ENCODE data around the gene HSBP1L1. TPM values are rescaled to one million over a fixed set of nuclear protein-coding genes. Genes with fewer than 3 reads are reported as not detected.

Gene HSBP1L1
- total RNA-seq, 1 experiment from 2014 or later, result 41.4 TPM

DNA sequence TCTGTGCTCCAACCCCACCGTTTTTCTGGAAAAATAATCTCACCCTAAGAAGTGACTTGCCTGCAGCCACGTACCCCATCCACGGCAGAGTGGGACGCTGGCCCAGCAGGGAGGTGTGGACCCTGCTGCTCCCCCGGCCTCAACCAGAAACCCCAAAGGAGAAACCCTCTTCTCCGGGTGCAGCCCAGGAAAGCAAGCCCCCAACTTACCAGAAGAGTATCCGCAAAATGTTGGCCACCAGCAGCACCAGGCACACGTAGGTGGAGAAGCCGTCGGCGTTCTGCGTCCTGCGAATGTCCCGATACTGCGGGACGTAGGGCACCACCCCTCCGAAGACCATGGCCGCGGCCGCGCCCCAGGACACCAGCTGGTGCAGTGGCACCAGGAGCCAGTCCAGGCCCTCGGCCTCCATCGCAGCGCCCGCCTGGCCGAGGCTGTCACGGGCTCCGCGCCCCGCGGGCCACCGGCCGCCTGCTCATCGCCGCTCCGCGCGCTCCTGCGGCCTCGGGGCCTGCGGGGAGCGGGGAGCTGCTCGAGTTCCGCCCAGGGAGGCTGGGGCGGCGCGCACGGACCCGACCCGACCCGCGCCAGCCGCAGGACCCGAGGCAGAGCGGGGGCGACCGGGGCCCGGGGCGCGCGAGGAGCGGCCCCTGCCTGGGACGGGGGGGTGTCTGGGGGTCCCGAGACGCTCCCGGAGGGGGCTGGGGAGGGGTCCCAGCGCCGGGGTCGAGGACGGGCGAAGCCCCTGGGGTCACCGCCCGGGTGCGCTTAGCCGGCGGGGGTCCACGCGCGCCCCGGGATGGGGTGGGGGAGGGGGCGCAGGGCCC, 13.7 kb upstream of the HSBP1L1 start:
- Histone ChIP-seq H3K36me3 (ENCODE audit: control insufficient read depth in 1 of 2, insufficient read depth in 2 of 2, low read length in 2 of 2) (peaks cover 0 to 11% of the 10 kb centered on the region in 2 experiments; a peak in 1 of 4 replicates), H3K9me2 (ENCODE audit: insufficient read depth) (no peaks in the 10 kb centered on the region), H3K4me1 (ENCODE audit: control insufficient read depth in 1 of 2, insufficient read depth in 2 of 2, low read length in 2 of 2) (peaks cover 3 to 16% of the 10 kb centered on the region in 2 experiments; a peak in 2 of 4 replicates), H3K4me3 (replicated peaks in 1 of 2; ENCODE audit: low read depth in 1 of 2, low read length in 2 of 2) (peak overlapping the region; percentile 63 to 70), H3K4me2 (ENCODE audit: low read length) (peak overlapping the region; percentile 79), H3K27me3 (ENCODE audit: insufficient read depth, low read length) (no peaks in the 10 kb centered on the region), H4K20me1 (ENCODE audit: insufficient read depth) (peaks cover 3% of the 10 kb centered on the region; the same call in 1 of the 2 replicates), H3K27ac (ENCODE audit: low read depth, low read length) (peak overlapping the region; percentile 61; the same call in 1 of the 2 replicates), H3K9me3 (ENCODE audit: control insufficient read depth in 1 of 2, insufficient read depth in 1 of 2, low read depth in 1 of 2, low read length in 2 of 2) (no peaks in the 10 kb centered on the region), H3K9ac (ENCODE audit: low read length) (peak overlapping the region; percentile 81), H3K79me2 (ENCODE audit: insufficient read depth, low read length) (peaks cover 52% of the 10 kb centered on the region), H2AFZ (ENCODE audit: low read depth, low read length, poor library complexity, severe bottlenecking) (no peak overlapping the region)
- intact Hi-C loops (cut with micrococcal nuclease), result no loop called here
- ATAC-seq (peak; percentile 44), DNase-seq (ENCODE audit: low read depth, low spot score) (no peak)
- ChIA-PET RAD21 (ENCODE audit: low non-redundant PET in 1 of 2, low total read pairs in 2 of 2, uncharacterized antibody in 2 of 2, unreplicated experiment in 2 of 2) (no interaction called here), POLR2A (interaction anchor here (1.0 to 1.8 kb wide), 2 partner anchors 10 to 14 kb away, joined by 3 to 7 read pairs; partner anchors contain the start of gene HSBP1L1), CTCF (no interaction called here)
- TF ChIP-seq EGR1 (IDR thresholded peaks at IDR 0.05; ENCODE audit: low read depth), result no peak
- TF ChIP-seq ZFX (IDR thresholded peaks at IDR 0.05), result peak; percentile 65
- BruUV-seq (replicated peaks), result no TSS peak

DNA sequence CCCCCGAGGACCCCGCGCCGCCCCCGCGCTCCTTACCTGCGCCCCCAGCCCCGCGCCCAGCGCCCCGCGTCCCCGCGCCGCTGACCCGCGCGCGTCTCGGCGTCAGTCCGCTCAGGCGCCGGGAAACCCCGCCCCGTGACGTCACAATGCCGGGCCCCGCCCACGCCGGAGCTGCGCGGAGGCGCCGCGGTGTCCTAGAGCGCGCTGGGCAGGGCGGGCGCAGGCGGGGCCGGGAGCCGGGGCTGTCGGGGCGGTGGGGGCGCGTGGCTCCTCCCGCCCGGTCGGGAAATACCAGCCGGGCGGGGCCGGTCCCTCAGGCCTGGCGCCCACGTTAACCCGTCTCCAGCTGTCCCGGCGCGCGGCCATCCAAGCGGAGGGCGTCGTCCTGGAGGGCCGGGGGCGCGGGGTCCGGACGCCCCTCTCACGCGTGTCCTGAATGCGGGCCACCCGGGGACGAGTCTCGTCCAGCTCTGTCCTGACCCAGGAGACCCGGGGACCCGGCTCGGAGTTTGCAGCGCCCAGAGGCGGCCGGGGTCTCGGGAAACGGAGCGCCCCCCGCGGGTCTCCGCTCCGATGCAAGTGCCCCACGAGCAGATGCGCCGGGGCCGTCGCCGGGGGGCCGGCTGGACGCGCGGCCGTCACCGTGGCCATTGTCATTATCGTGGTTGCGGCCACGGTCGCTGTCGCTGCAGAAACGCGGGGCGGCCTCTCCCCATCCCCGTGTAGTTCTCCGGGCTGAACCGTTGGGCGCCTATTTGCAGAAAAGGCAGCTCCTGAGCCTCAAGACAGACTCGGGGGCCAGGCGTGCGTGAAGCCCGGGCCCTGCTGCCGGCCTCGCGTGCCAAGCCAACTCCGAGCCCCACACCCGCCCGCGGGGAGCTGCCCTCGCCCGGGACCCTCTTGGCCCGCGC, 12.6 kb upstream of the HSBP1L1 start, which contains the start of gene SLC66A2:
TSS of gene SLC66A2 (minus strand) at position 109 of the 911 bp plus-strand sequence. CDS start 727 bp downstream, outside the sequence.
- Histone ChIP-seq H3K4me1 (ENCODE audit: control insufficient read depth in 1 of 2, insufficient read depth in 2 of 2, low read length in 2 of 2) (peaks cover 3 to 16% of the 10 kb centered on the region in 2 experiments; a peak in 2 of 4 replicates), H3K36me3 (ENCODE audit: control insufficient read depth in 1 of 2, insufficient read depth in 2 of 2, low read length in 2 of 2) (peaks cover 0 to 11% of the 10 kb centered on the region in 2 experiments; a peak in 1 of 4 replicates), H4K20me1 (ENCODE audit: insufficient read depth) (peaks cover 3% of the 10 kb centered on the region; the same call in 1 of the 2 replicates), H3K9ac (ENCODE audit: low read length) (peak within 1 kb of the TSS; percentile 81), H3K27me3 (ENCODE audit: insufficient read depth, low read length) (no peaks in the 10 kb centered on the region), H3K4me3 (replicated peaks in 1 of 2; ENCODE audit: low read depth in 1 of 2, low read length in 2 of 2) (peak within 1 kb of the TSS; percentile 63 to 70), H3K4me2 (ENCODE audit: low read length) (peak within 1 kb of the TSS; percentile 79), H3K27ac (ENCODE audit: low read depth, low read length) (peak within 1 kb of the TSS; percentile 69; the same call in 1 of the 2 replicates), H3K9me2 (ENCODE audit: insufficient read depth) (no peaks in the 10 kb centered on the region), H3K79me2 (ENCODE audit: insufficient read depth, low read length) (peaks cover 41% of the 10 kb centered on the region), H2AFZ (ENCODE audit: low read depth, low read length, poor library complexity, severe bottlenecking) (no peak within 1 kb of the TSS), H3K9me3 (ENCODE audit: control insufficient read depth in 1 of 2, insufficient read depth in 1 of 2, low read depth in 1 of 2, low read length in 2 of 2) (no peaks in the 10 kb centered on the region)
- ChIA-PET CTCF (no interaction called here), POLR2A (interaction anchor here (1.0 to 1.8 kb wide), 2 partner anchors 11 to 13 kb away, joined by 3 to 7 read pairs; partner anchors contain the start of gene HSBP1L1), RAD21 (ENCODE audit: low non-redundant PET in 1 of 2, low total read pairs in 2 of 2, uncharacterized antibody in 2 of 2, unreplicated experiment in 2 of 2) (no interaction called here)
- intact Hi-C loops (cut with micrococcal nuclease), result no loop called here
- DNase-seq (ENCODE audit: low read depth, low spot score), result peak; percentile 50
- peak; percentile 91 for ATAC-seq
- BruUV-seq (replicated peaks), result no TSS peak
- TF ChIP-seq ZNF274 (IDR thresholded peaks at IDR 0.05; ENCODE audit: low read depth, low read length) (no peak), POLR2AphosphoS5 (IDR thresholded peaks at IDR 0.05; ENCODE audit: low read depth, low read length) (peak; percentile 85), ELF1 (IDR thresholded peaks at IDR 0.05; ENCODE audit: borderline replicate concordance, low read depth) (no peak), EZH2phosphoT487 (IDR thresholded peaks at IDR 0.05; ENCODE audit: borderline replicate concordance) (no peak), EGR1 (IDR thresholded peaks at IDR 0.05; ENCODE audit: low read depth) (peak; percentile 66), ZFX (IDR thresholded peaks at IDR 0.05) (no peak), SIN3A (IDR thresholded peaks at IDR 0.05; ENCODE audit: low read depth) (no peak), SP1 (IDR thresholded peaks at IDR 0.05; ENCODE audit: low read depth) (peak; percentile 42), FOSL1 (IDR thresholded peaks at IDR 0.05; ENCODE audit: low read depth) (peak; percentile 48; the same call in 1 of the 2 replicates), RAD21 (IDR thresholded peaks at IDR 0.05; ENCODE audit: low read depth) (no peak)
- TF ChIP-seq, protein P1, sequence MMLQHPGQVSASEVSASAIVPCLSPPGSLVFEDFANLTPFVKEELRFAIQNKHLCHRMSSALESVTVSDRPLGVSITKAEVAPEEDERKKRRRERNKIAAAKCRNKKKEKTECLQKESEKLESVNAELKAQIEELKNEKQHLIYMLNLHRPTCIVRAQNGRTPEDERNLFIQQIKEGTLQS (IDR thresholded peaks at IDR 0.05), result no peak
- TF ChIP-seq, protein P2, sequence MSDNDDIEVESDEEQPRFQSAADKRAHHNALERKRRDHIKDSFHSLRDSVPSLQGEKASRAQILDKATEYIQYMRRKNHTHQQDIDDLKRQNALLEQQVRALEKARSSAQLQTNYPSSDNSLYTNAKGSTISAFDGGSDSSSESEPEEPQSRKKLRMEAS (IDR thresholded peaks at IDR 0.05), result peak; percentile 37; the same call in 1 of the 2 replicates
- TF ChIP-seq, protein P3, sequence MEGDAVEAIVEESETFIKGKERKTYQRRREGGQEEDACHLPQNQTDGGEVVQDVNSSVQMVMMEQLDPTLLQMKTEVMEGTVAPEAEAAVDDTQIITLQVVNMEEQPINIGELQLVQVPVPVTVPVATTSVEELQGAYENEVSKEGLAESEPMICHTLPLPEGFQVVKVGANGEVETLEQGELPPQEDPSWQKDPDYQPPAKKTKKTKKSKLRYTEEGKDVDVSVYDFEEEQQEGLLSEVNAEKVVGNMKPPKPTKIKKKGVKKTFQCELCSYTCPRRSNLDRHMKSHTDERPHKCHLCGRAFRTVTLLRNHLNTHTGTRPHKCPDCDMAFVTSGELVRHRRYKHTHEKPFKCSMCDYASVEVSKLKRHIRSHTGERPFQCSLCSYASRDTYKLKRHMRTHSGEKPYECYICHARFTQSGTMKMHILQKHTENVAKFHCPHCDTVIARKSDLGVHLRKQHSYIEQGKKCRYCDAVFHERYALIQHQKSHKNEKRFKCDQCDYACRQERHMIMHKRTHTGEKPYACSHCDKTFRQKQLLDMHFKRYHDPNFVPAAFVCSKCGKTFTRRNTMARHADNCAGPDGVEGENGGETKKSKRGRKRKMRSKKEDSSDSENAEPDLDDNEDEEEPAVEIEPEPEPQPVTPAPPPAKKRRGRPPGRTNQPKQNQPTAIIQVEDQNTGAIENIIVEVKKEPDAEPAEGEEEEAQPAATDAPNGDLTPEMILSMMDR (IDR thresholded peaks at IDR 0.05 in 2 of 3, conservative IDR thresholded peaks at IDR 0.05 in 1 of 3; ENCODE audit: borderline replicate concordance in 1 of 3, insufficient read depth in 1 of 3, low read depth in 2 of 3, low read length in 2 of 3), result no peak
